HL-60 (cell line): ENCODE data around the gene GUSB.

Experiments
- POLR2AphosphoS5 ChIP-seq: IDR thresholded peaks from 2 replicates; pipeline ENCODE4 v1.6.1; 2012; ENCODE audit warnings: low read depth
- REST ChIP-seq: IDR thresholded peaks from 2 replicates; pipeline ENCODE4 v1.6.1; 2012; ENCODE audit warnings: low read depth; ENCODE audit not compliant: insufficient replicate concordance
- SPI1 ChIP-seq: IDR thresholded peaks from 2 replicates; pipeline ENCODE4 v1.6.1; 2012; ENCODE audit warnings: low read depth, mild to moderate bottlenecking, borderline replicate concordance
- TF ChIP-seq, protein P1 (sequence below): IDR thresholded peaks from one replicate; pipeline ENCODE4 v1.5.1; 2011; ENCODE audit warnings: low read length, control low read depth, inconsistent platforms; ENCODE audit not compliant: insufficient read depth

DNA sequence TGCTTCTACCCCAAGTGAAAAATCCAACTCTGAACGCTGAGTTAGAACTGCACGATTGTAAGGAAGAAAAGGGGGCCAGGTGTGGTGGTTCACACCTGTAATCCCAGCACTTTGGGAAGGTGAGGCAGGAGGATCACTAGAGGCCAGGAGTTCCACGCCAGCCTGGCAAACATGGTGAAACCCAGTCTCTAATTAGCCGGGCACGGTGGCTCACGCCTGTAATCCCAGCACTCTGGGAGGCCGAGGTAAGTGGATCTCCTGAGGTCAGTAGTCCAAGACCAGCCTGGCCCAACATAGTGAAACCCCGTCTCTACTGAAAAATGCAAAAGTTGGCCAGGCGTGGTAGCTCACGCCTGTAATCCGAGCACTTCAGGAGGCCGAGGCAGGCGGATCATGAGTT is 9.0 kb downstream of the GUSB start:
- TF ChIP-seq POLR2AphosphoS5 (no peak), REST (no peak), SPI1 (no peak)
- TF ChIP-seq, protein P1, sequence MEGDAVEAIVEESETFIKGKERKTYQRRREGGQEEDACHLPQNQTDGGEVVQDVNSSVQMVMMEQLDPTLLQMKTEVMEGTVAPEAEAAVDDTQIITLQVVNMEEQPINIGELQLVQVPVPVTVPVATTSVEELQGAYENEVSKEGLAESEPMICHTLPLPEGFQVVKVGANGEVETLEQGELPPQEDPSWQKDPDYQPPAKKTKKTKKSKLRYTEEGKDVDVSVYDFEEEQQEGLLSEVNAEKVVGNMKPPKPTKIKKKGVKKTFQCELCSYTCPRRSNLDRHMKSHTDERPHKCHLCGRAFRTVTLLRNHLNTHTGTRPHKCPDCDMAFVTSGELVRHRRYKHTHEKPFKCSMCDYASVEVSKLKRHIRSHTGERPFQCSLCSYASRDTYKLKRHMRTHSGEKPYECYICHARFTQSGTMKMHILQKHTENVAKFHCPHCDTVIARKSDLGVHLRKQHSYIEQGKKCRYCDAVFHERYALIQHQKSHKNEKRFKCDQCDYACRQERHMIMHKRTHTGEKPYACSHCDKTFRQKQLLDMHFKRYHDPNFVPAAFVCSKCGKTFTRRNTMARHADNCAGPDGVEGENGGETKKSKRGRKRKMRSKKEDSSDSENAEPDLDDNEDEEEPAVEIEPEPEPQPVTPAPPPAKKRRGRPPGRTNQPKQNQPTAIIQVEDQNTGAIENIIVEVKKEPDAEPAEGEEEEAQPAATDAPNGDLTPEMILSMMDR: no peak
